Right cardiac atrium (tissue), 5 donors: ENCODE measurements around the gene TSPAN4. TPM values are rescaled to one million over a fixed set of nuclear protein-coding genes. Genes with fewer than 3 reads are reported as not detected.
A peak's percentile ranks its signal among the peaks of the same experiment; 100 is the strongest.

Experiments used
- ATAC-seq, 2 donors: fragments of 200-7000 bp; cut with Tn5 transposase; one replicate each; pipeline versions ENCODE4 v1.8.0 to v1.9.1; 2020; ENCODE audit warnings: moderate library complexity in 2 of 2, mild to moderate bottlenecking in 1 of 2
- DNase-seq, 3 donors: peaks; one replicate each; pipeline ENCODE4 v3.0.0-alpha.2; 2020
- H3K27ac ChIP-seq: one replicate; pipeline ENCODE4 v1.5.1; 2013; ENCODE audit warnings: mild to moderate bottlenecking, low read length, control low read depth, moderate library complexity
- H3K27me3 ChIP-seq: one replicate; pipeline ENCODE4 v1.6.1; 2013; ENCODE audit not compliant: control insufficient read depth, insufficient read depth
- H3K4me1 ChIP-seq: one replicate; pipeline ENCODE4 v1.6.1; 2013; ENCODE audit warnings: low read length; ENCODE audit not compliant: control insufficient read depth, insufficient read depth
- H3K4me3 ChIP-seq: one replicate; pipeline ENCODE4 v1.5.1; 2013; ENCODE audit warnings: low read length, control low read depth
- H3K9me3 ChIP-seq: one replicate; pipeline ENCODE4 v1.6.1; 2013; ENCODE audit warnings: low read length; ENCODE audit not compliant: control insufficient read depth
- WGBS: extraction: QIAGEN DNeasy Blood & Tissue Kit; methylation state at CpG from one replicate; pipeline ENCODE4 v1.1.7; 2013; 5-methylcytosine and 5-hydroxymethylcytosine counted together
- intact Hi-C, 4 donors: fragments of 100-400 bp; cut with DNase I; formaldehyde crosslinking; loops; one replicate each; pipeline versions ENCODE4 v1.11.0 to v1.14.0; 2022 to 2023
- polyA plus RNA-seq: library from polyadenylated mRNA; stranded (reverse); fragments of 200-250 nt; gene quantifications from one replicate; pipeline ENCODE4 v1.2.3, GENCODE V29; 2013
- total RNA-seq, 4 donors: library from RNA; stranded (reverse); fragmentation: NEBNext Ultra II Directional; extraction: Animal tissue kit (Norgen Biotek cat#: 25700); gene quantifications; one replicate each; pipeline ENCODE4 v1.2.1, GENCODE V29; 2021
- donor health status: healthy with polysubstance abuse.
- donor health status: DM: no; HTN: yes; CAD: no.
- donor health status: DM: no; HTN: no; CAD: no.
- donor health status: DM: no; HTN: yes; CAD: no; lungs with severe emphysema.
- donor health status: DM: yes; HTN: yes; CAD: no.

Gene TSPAN4
- total and polyA plus RNA-seq, 5 donors, result 36.6 to 45.1 (median 40.7) TPM

- intact Hi-C loops, result no loop called here
- WGBS, result 4% methylated on average over 69 of the region's 69 CpGs
- Histone ChIP-seq H3K27me3 (no peaks in the 10 kb centered on the region), H3K4me1 (peaks cover 6% of the 10 kb centered on the region), H3K4me3 (peak within 1 kb of the TSS; percentile 66), H3K9me3 (no peaks in the 10 kb centered on the region), H3K27ac (peak within 1 kb of the TSS; percentile 26)
- DNase-seq (peak; percentile 80 to 93 (median 93)), ATAC-seq (peak; percentile 59 to 61)
Observed at GRCh38 chr11:798093-798713, 44.4 kb upstream of the TSPAN4 start, which contains the start of gene SLC25A22. Gene SLC25A22 (minus strand): TSS chr11:798281. CDS start chr11:795006, 3,275 bp downstream.

- Histone ChIP-seq H3K4me1 (peaks cover 8% of the 10 kb centered on the region), H3K27me3 (no peaks in the 10 kb centered on the region), H3K27ac (no peak overlapping the region), H3K9me3 (no peaks in the 10 kb centered on the region), H3K4me3 (no peak overlapping the region)
- DNase-seq (peak in 2 of 3 donors; percentile 61 to 67), ATAC-seq (no peak)
- intact Hi-C loops, result no loop called here
- WGBS, result 94% methylated on average over 32 of the region's 32 CpGs
Observed at GRCh38 chr11:799641-800316, 42.9 kb upstream of the TSPAN4 start.

- ATAC-seq, result no peak
- Histone ChIP-seq H3K27ac (no peak overlapping the region), H3K4me1 (peaks cover 8% of the 10 kb centered on the region), H3K9me3 (no peaks in the 10 kb centered on the region), H3K27me3 (no peaks in the 10 kb centered on the region), H3K4me3 (no peak overlapping the region)
- WGBS, result 93% methylated on average over 30 of the region's 30 CpGs
- DNase-seq, result peak in 1 of 3 donors; percentile 61
- intact Hi-C loops, result no loop called here
Observed at GRCh38 chr11:800473-800872, 42.2 kb upstream of the TSPAN4 start.

GRCh38 chr11:801097-801780 lies 41.4 kb upstream of the TSPAN4 start:
- Histone ChIP-seq H3K9me3 (no peaks in the 10 kb centered on the region), H3K27me3 (no peaks in the 10 kb centered on the region), H3K4me3 (no peak overlapping the region), H3K4me1 (peaks cover 8% of the 10 kb centered on the region), H3K27ac (no peak overlapping the region)
- WGBS, result 90% methylated on average over 20 of the region's 20 CpGs
- intact Hi-C loops, result no loop called here
- ATAC-seq (no peak), DNase-seq (peak in 1 of 3 donors; percentile 73)

- intact Hi-C loops, result no loop called here
Observed at GRCh38 chr11:802018-802617, 40.5 kb upstream of the TSPAN4 start.

GRCh38 chr11:802693-803466 lies 39.8 kb upstream of the TSPAN4 start:
- intact Hi-C loops, result no loop called here
- H3K4me1 ChIP-seq, result peaks cover 3% of the 10 kb centered on the region
- H3K27me3 ChIP-seq, result no peaks in the 10 kb centered on the region
- 93% methylated on average over 28 of the region's 28 CpGs for WGBS
- no peak for ATAC-seq
- no peak overlapping the region for H3K4me3 ChIP-seq
- H3K9me3 ChIP-seq, result no peaks in the 10 kb centered on the region
- no peak overlapping the region for H3K27ac ChIP-seq
- DNase-seq, result peak in 1 of 3 donors; percentile 71

More at GRCh38 chr11:802018-802617, 40.5 kb upstream of the TSPAN4 start:
- Histone ChIP-seq H3K9me3 (no peaks in the 10 kb centered on the region), H3K4me1 (peaks cover 3% of the 10 kb centered on the region), H3K27me3 (no peaks in the 10 kb centered on the region), H3K4me3 (no peak overlapping the region), H3K27ac (no peak overlapping the region)
- 96% methylated on average over 21 of the region's 21 CpGs for WGBS
- ATAC-seq, result no peak
- DNase-seq, result no peak

- 84% methylated on average over 8 of the region's 8 CpGs for WGBS
- DNase-seq, result no peak
- Histone ChIP-seq H3K27ac (no peak overlapping the region), H3K27me3 (no peaks in the 10 kb centered on the region), H3K9me3 (no peaks in the 10 kb centered on the region), H3K4me3 (no peak overlapping the region), H3K4me1 (peaks cover 3% of the 10 kb centered on the region)
- intact Hi-C loops, result no loop called here
- no peak for ATAC-seq
Observed at GRCh38 chr11:803467-803742, 39.2 kb upstream of the TSPAN4 start.

- intact Hi-C loops, result no loop called here
- Histone ChIP-seq H3K27me3 (no peaks in the 10 kb centered on the region), H3K27ac (no peak overlapping the region), H3K9me3 (no peaks in the 10 kb centered on the region), H3K4me1 (peaks cover 3% of the 10 kb centered on the region), H3K4me3 (no peak overlapping the region)
- no peak for ATAC-seq
- 57% methylated on average over 26 of the region's 26 CpGs for WGBS
- peak in 1 of 3 donors; percentile 72 for DNase-seq
Observed at GRCh38 chr11:803770-804598, 38.7 kb upstream of the TSPAN4 start.

- no peaks in the 10 kb centered on the region for H3K27me3 ChIP-seq
- DNase-seq (no peak), ATAC-seq (no peak)
- peak overlapping the region; percentile 49 for H3K4me3 ChIP-seq
- peaks cover 3% of the 10 kb centered on the region for H3K4me1 ChIP-seq
- no peak overlapping the region for H3K27ac ChIP-seq
- intact Hi-C loops, result no loop called here
- H3K9me3 ChIP-seq, result no peaks in the 10 kb centered on the region
- WGBS, result 7% methylated on average over 18 of the region's 18 CpGs
Observed at GRCh38 chr11:804599-804964, 38.1 kb upstream of the TSPAN4 start.
